Measurements from ENCODE around the gene TNFAIP8L3.

Gene TNFAIP8L3

DNA sequence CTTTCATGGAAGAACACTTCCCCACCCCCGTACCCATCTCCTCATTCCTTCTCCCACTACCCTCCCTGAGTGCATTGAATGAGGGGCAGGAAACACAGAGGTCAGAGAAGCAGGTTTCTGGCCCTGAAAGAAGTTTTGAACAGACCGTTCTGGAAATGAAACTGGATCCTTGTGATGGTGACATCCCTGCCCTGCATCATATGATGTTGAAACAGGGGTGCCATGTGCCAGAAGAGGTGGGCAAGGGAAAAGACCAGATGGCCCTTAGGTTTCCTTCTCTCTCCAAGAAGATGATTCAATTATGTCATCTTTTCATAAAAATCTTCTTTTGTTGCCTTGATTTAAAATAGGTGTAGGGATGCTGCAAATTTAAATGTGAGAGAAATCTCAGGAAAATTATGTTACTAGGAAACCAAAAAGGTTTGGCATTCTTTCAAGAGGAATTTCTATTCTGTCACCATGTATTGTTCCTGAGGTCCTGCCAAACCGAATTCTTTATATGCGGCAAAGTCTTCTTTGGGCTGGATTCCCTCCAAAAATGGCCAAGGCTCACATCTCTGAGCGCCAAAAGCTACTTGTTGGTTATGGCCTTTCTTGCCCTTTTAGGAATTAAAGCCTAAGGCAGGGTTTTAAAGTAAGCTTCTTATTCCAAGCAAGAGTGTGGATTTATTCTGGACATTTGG is 19.9 kb upstream of the TNFAIP8L3 start:
- no peak for DNase-seq

DNA sequence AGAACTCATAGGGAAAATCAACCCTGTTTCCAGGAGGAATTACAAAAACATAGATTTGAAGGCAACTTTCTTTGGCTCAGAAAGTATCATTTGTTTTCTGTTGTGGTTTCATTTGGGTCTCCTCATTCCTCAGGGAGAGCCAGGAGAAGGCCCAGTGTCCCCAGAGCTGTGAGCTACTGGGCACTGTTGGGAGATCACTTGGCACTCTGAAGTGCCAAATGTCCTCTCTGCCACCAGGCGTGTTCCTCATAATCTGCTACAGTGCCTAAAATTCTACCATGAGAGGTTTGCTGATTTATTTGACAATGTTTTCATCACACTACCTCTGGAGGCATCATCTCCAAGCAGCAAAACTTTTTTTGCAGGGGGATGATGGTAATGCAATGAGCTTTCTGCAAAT is 17.4 kb upstream of the TNFAIP8L3 start:
- DNase-seq: no peak

- DNase-seq: no peak
These were observed 16.4 kb upstream of the TNFAIP8L3 start for GRCh38 chr15:51111061-51111460.

DNA sequence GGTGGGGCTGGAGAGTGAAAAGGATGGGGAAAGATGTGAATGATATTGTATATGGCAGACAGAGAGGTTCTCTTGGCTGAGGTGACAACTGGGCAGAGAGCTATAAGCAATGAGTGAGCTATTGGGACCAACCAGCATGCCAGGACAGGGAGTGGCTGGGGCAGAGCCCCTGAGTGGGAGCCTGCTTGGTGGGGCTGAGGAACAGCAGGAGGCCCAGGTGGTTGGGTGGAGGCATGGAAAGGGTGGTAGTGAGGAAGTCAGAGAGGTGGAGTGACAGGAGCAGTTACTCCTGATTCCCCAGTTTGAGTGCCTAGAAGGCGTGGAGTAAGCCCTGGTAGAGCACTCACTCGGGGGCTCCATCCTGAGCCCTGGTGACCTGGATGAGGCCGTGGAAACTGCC is 15.5 kb upstream of the TNFAIP8L3 start:
- DNase-seq: no peak

DNA sequence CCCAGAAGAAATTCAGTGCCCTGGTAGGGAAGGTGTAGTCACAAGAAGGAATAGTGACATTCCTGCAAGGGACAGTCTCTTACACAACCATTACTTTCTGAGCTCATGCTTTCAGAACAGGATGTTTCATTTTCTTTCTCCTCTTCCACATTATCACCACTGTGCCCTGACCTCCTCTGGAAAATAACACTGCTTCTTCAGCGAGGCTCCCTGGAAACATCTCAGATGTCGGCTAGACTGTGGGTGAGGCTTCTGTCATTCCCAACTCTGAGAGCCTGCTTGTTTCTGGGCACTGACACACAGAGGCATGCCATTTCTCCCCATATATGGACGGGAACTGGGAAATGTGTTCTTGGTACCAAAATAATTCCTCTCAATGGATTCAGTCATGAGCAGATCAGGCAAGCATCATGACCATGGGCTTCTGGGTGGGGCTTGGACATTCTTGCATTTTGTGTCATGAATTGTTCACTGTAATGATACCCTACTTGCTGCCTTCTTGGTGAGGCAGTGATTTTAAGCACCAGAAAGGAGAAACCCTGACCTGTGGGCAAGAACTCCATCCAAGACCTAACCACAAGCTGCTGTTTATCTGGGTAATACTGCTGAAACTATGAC is 14.3 kb upstream of the TNFAIP8L3 start:
- DNase-seq: no peak

- no peak for DNase-seq
These were observed 12.9 kb upstream of the TNFAIP8L3 start for GRCh38 chr15:51107612-51108011.

DNA sequence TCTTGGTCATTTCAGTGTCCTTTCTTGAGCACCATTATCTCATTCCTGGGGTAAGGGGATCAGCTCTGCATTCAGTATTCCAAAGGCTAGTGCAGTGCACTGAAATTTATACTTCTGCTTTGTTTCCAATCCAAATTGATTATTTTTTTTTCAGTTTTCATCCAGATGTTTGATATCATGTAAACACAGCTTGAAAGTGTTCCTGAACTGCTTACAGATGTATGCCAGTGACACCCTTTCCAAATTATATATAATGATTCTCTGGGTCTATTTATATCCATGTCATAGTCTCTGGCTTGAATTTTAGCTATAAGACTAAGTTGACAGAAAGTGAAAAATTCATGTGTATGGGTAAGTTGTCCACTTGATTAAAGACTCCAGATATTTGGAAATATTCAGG is 11.8 kb upstream of the TNFAIP8L3 start:
- DNase-seq: no peak

GRCh38 chr15:51105430-51106016 is 10.8 kb upstream of the TNFAIP8L3 start:
- DNase-seq: no peak

DNA sequence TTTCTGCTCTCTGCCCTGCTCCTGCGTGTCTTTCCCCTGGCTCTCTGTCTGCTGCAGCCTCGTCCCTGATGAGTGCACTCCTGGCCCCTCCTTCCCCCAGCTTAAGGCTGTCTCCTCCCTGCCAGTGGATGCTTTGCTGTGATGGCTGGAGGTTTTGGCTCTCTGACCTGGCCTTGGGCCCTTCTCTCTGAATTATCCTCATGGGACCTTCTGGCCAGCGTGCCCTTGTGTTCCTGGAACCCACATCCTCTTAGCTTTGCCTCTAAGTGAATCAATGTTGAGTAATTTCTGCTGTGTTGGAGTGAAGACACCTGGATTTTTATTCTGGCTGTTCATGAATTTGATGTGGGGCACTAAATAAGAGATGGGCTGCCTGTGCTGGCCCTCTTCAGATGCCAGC is 9.8 kb upstream of the TNFAIP8L3 start:
- no peak for DNase-seq

DNA sequence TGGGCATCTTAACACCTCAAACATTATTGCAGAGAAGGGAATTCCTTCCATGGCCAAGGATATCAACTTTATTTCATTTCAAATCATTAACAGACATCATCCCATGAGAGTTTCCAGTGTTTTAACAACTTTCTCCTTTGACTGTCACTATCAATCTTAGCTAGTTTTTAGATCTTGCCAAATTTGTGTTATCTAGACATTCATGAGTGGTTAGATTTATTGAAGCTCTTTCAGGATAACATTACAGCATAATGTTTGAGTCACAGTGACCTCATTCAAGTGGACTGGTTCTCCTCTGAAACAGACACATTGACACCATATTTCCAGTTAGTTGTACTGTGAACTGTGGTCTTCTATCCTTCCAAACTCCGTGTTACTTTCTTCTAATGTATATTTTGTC is 8.6 kb upstream of the TNFAIP8L3 start:
- no peak for DNase-seq

- no peak for DNase-seq
These were observed 6.2 kb upstream of the TNFAIP8L3 start for GRCh38 chr15:51100785-51101489.

- DNase-seq: no peak
These were observed 4.5 kb upstream of the TNFAIP8L3 start for GRCh38 chr15:51099185-51099584.

DNA sequence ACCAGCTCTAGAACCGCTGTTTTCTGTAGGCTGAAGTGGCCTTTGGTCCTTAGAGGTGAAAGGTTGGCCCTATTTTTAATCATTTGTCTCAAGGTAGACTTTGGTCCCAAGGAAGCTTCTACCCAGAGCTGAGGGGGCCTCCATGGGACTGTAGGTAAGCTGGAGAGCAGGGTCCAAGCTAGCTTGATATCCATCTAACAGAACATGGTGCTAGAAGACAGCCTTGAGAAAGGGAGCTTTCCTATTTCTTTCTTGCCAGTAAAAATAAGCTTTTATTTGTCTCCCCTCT is 3.6 kb upstream of the TNFAIP8L3 start:
- DNase-seq: no peak

GRCh38 chr15:51097553-51098330 is 3.0 kb upstream of the TNFAIP8L3 start:
- no peak for DNase-seq

GRCh38 chr15:51096976-51097375 is 2.3 kb upstream of the TNFAIP8L3 start:
- DNase-seq: no peak

DNA sequence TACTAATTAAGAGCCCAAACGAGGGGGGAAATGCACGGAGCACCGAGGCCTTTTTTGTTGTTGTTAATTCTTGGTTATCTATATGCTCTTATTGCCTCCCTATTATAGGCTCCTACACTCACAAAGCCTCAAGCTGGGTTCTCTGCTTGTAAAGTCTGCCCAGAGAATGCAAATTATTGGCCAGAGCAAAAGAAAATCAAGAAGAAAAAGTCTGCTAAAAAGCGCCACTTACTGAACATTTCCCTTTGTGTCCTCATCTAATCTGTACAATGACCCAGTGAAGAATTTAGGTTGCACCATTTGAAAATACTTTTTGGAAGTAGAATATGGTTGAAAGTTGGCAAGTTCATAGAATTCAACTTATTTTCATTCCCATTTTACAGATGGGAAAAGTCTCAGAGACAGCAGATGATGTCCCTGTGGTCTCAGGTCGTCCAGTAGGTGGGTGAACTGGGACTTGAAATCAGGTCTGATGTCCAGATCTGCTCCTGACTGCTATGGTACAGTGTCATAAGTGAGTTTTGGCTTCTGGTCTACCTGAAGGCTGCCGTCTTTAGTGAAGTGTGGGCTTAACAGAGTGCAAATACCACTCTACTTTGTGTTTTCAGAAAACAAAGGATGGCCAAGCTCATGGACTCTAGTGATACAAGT is 1.1 kb upstream of the TNFAIP8L3 start:
- no peak for DNase-seq

- DNase-seq: no peak
These were observed 684 bp downstream of the TNFAIP8L3 start for GRCh38 chr15:51093839-51094605.

GRCh38 chr15:51093488-51093838 is 1.2 kb downstream of the TNFAIP8L3 start:
- DNase-seq: no peak

- no peak for DNase-seq
These were observed 2.1 kb downstream of the TNFAIP8L3 start for GRCh38 chr15:51092480-51093040.

GRCh38 chr15:51090753-51091152 is 4.0 kb downstream of the TNFAIP8L3 start:
- no peak for DNase-seq

GRCh38 chr15:51089699-51090453 is 4.8 kb downstream of the TNFAIP8L3 start:
- DNase-seq: no peak

All from CD4-positive, alpha-beta T cell treated with Interferon alpha-2 for 1 hour (primary cell).